Anterior cingulate cortex (tissue), 58 donors: ENCODE measurements around the gene PGRMC2.

Experiments
- DNase-seq, 58 donors: peaks; one replicate each; lab custom pipeline; 2025; lab: John Stamatoyannopoulos, UW

The PGRMC2 gene

GRCh38 chr4:128301979-128302378, 14.4 kb upstream of the PGRMC2 start:
- no peak for DNase-seq

- no peak for DNase-seq
Measured at GRCh38 chr4:128299848-128300247, 12.2 kb upstream of the PGRMC2 start.

- DNase-seq, result no peak
Measured at GRCh38 chr4:128298852-128299251, 11.2 kb upstream of the PGRMC2 start.

- DNase-seq, result no peak
Measured at GRCh38 chr4:128298146-128298758, 10.6 kb upstream of the PGRMC2 start.

- no peak for DNase-seq
Measured at GRCh38 chr4:128295255-128295654, 7.6 kb upstream of the PGRMC2 start.

- DNase-seq, result no peak
Measured at GRCh38 chr4:128294464-128294863, 6.9 kb upstream of the PGRMC2 start.

- DNase-seq, result no peak
Measured at GRCh38 chr4:128292349-128292748, 4.7 kb upstream of the PGRMC2 start.

- DNase-seq, result peak in 1 of 58 donors; percentile 2
Measured at GRCh38 chr4:128291096-128291495, 3.5 kb upstream of the PGRMC2 start.

- no peak for DNase-seq
Measured at GRCh38 chr4:128290526-128290925, 2.9 kb upstream of the PGRMC2 start.

- DNase-seq, result no peak
Measured at GRCh38 chr4:128289523-128290158, 2.0 kb upstream of the PGRMC2 start.

GRCh38 chr4:128288689-128289106, 1.1 kb upstream of the PGRMC2 start:
- peak in 3 of 58 donors; percentile 30 to 45 (median 33) for DNase-seq

GRCh38 chr4:128287871-128288688, 467 bp upstream of the PGRMC2 start:
- peak; percentile 91 to 100 (median 98) for DNase-seq

GRCh38 chr4:128286474-128287058, 1.0 kb downstream of the PGRMC2 start:
- no peak for DNase-seq

GRCh38 chr4:128285085-128285997, 2.3 kb downstream of the PGRMC2 start:
- DNase-seq, result peak in 1 of 58 donors; percentile 8

GRCh38 chr4:128284317-128284716, 3.3 kb downstream of the PGRMC2 start:
- no peak for DNase-seq

- DNase-seq, result no peak
Measured at GRCh38 chr4:128283071-128283470, 4.5 kb downstream of the PGRMC2 start.

GRCh38 chr4:128282516-128282915, 5.1 kb downstream of the PGRMC2 start:
- DNase-seq, result no peak

- no peak for DNase-seq
Measured at GRCh38 chr4:128281354-128281753, 6.3 kb downstream of the PGRMC2 start.

- no peak for DNase-seq
Measured at GRCh38 chr4:128279624-128280225, 7.9 kb downstream of the PGRMC2 start.

GRCh38 chr4:128277856-128278255, 9.8 kb downstream of the PGRMC2 start:
- no peak for DNase-seq
